DMS 273 (cell line): ENCODE measurements around the gene C1QTNF1.
A peak's percentile ranks its signal among the peaks of the same experiment; 100 is the strongest.
"Not testable (repeated sequence)": the region's sequence is repeated elsewhere in the genome, so short reads cannot be mapped to it uniquely, and the experiment has no call there.

ENCODE experiments used
- DNase-seq: peaks from one replicate; lab custom pipeline; 2025; ENCODE audit not compliant: unreplicated experiment; lab: John Stamatoyannopoulos, UW

C1QTNF1 gene

GRCh38 chr17:79050551-79050950 is 26.6 kb downstream of the C1QTNF1 start:
- peak; percentile 96 for DNase-seq

- DNase-seq, result no peak
Observed at GRCh38 chr17:79051306-79051705, 27.3 kb downstream of the C1QTNF1 start.

GRCh38 chr17:79052131-79052530 is 28.2 kb downstream of the C1QTNF1 start:
- DNase-seq, result peak; percentile 39

GRCh38 chr17:79053251-79053925 is 29.4 kb downstream of the C1QTNF1 start:
- peak; percentile 43 for DNase-seq

DNA sequence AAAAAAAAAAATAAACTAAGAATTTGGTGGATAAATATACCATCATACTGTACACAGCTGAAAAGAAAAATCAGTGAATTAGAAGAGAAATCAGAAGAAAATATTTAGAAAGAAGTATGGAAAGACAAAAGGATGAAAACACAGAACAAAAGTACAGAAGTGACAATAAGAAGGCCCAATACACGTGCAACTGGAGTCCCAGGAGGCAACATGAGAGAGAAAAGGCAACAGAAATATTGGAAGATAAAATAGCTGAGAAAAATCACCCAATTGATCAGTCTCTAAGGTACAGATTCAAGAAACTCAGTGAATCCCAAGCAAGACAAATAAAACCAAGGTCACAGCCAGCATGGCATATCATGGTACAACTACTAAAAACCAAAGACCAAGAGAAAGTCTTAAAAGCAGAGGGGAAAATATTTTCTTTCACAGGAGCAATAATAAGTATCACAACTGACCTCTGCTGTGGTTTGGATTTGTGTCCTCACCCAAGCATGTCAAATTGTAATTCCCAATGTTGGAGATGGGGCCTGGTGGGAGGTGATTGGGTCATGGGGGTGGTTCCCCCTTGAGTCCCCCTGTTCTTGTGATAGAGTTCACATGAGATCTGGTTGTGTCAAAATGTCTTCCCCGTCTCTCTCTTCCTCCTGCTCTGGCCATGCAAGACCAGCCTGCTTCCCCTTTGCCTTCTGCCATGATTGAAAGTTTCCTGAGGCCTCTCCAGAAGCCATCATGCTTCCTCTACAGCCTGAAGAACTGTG is 30.4 kb downstream of the C1QTNF1 start:
- DNase-seq, result no peak

- DNase-seq, result no peak
Observed at GRCh38 chr17:79055197-79055596, 31.2 kb downstream of the C1QTNF1 start.

DNA sequence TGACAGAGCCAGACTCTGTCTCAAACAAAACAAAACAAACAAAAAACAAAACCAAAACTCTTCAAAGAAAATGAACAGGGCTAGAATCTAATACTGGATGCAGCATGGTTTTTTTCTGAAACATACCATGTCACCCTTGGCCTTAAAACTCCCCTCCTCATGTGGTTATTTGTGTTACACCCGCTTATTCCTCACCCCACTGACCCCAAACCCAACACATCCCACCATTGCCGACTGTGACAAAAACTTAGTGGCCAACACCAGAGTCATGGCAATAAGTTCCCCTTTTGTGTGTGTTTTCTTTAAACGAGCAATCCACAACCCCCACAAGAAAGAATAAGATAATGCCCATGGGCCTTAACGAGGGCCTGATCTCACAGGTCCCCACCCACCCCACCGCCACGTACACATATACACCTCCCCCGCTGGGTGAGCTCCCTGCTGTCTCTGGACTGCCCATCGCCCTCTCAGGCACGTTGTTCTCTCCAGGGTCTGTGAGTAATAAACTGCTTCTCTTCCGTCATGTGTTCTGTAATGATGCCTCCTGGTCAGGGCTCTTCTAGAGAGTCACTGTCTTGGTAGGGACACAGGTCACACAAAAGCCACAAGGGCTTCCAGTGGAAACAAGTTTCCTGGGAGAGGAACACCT is 33.9 kb downstream of the C1QTNF1 start:
- DNase-seq, result no peak

GRCh38 chr17:79062691-79063090 is 38.7 kb downstream of the C1QTNF1 start:
- DNase-seq, result no peak

- DNase-seq, result no peak
Observed at GRCh38 chr17:79064026-79064425, 40.1 kb downstream of the C1QTNF1 start.

- DNase-seq, result peak; percentile 66
Observed at GRCh38 chr17:79065105-79065670, 41.2 kb downstream of the C1QTNF1 start.

GRCh38 chr17:79066963-79067362 is 43.0 kb downstream of the C1QTNF1 start:
- no peak for DNase-seq

GRCh38 chr17:79070266-79070880 is 46.4 kb downstream of the C1QTNF1 start:
- DNase-seq, result no peak

- DNase-seq, result no peak
Observed at GRCh38 chr17:79071161-79071740, 47.3 kb downstream of the C1QTNF1 start.

GRCh38 chr17:79072544-79072943 is 48.6 kb downstream of the C1QTNF1 start:
- no peak for DNase-seq

GRCh38 chr17:79073016-79073705 is 49.2 kb downstream of the C1QTNF1 start:
- no peak for DNase-seq

DNA sequence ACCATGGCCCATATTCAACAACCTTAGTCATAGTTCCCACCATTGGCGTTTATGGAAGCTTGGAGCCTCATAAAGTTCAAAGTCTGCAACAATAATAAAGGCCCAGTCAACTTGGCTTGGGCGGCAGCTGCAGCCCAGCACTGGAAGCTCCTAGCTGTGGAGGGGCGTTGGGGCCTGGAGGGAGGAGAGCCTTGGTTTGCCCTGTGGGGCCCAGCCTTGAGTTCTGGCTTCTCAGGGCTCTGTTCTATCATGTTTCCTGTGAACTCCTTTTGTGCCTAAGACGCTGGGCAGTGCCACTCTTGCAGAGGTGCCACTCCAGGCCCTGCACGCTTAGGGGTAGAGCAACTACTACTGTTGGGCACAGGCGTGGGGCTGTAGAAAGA is 49.7 kb downstream of the C1QTNF1 start:
- DNase-seq, result no peak

DNA sequence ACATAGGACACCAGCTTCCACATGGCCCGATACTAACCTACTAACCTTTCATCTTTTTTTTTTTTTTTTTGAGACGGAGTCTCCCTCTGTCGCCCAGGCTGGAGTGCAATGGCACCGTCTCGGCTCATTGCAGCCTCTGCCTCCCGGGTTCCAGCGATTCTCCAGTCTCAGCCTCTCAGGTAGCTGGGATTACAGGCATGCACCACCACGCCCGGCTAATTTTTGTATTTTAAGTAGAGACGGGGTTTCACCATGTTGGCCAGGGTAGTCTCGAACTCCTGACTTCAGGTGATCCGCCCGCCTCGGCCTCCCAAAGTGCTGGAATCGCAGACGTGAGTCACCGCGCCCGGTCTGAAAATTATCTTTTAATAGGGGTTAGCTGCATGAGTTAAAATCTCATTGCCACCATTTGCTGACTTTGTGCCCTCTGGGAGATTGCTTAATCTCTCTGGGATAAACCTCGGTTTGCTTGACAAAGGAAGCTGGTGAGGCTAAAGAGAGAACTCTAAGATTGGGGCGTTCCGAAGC is 50.2 kb downstream of the C1QTNF1 start:
- DNase-seq, result not testable (repeated sequence)

DNA sequence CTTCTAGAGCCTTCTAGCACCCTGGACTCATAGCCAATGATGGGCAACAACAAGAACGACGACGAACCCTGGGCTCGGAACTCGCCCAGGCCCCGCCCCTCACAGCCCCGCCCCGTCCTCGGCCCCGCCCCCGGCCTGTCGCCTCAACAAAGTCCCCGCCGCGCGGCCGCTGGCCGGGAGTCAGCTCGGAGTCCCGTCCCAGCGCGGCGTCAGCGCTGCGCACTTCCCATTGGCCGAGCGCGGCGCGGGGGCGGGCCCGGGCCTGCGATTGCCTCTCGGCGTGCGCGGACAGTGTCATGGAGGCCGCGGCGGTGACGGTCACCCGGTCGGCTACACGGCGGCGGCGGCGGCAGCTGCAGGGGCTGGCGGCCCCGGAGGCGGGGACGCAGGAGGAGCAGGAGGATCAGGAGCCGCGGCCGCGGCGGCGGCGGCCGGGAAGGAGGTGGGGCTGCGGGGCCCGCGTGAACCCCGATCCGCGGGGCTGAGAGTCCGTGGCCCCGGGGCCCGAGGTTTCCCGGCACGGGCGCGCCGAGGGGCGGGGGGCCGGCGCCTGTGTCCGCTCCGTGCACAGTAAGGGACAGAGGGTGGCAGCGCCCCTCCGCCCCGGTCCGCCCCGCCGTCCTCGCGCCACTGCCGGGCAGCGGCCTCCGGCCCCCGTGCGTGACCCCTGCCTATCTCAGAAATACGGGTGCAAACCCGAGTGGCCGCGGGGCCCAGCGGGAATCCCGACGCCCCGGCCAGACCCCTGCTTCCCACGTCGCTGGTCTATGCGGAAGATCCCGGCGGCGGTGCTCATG is 50.9 kb downstream of the C1QTNF1 start, which contains the start of gene ENGASE:
ENGASE (plus strand) TSS at position 176 of the 797 bp plus-strand sequence; CDS start at position 297, 121 bp downstream.
- peak; percentile 96 for DNase-seq

- DNase-seq, result no peak
Observed at GRCh38 chr17:79075446-79075750, 51.4 kb downstream of the C1QTNF1 start.
